RCC 7860 (cell line): Measurements from ENCODE around the gene PODXL.
"Not testable (repeated sequence)": the region's sequence is repeated elsewhere in the genome, so short reads cannot be mapped to it uniquely, and the experiment has no call there.

Experiments used
- DNase-seq: peaks from one replicate; pipeline ENCODE4 v3.0.0-alpha.2; 2015; ENCODE audit warnings: low spot score
- FAIRE-seq: peaks from 2 replicates; lab custom pipeline; 2012; peaks lifted over from hg19 to GRCh38; lab: Jason Lieb, UNC

The PODXL gene

GRCh38 chr7:131538813-131539179 is 17.6 kb downstream of the PODXL start:
- no peak for FAIRE-seq

GRCh38 chr7:131538071-131538812 is 18.2 kb downstream of the PODXL start:
- FAIRE-seq: no peak
- DNase-seq: peak; percentile 49

More at GRCh38 chr7:131538813-131539179, 17.6 kb downstream of the PODXL start:
- DNase-seq: no peak

GRCh38 chr7:131537571-131537978 is 18.9 kb downstream of the PODXL start:
- no peak for FAIRE-seq
- DNase-seq: no peak

GRCh38 chr7:131536361-131536849 is 20.0 kb downstream of the PODXL start:
- DNase-seq: no peak
- no peak for FAIRE-seq

- no peak for FAIRE-seq
- no peak for DNase-seq
Observed at GRCh38 chr7:131533566-131534561, 22.6 kb downstream of the PODXL start.

- no peak for FAIRE-seq
- DNase-seq: no peak
Observed at GRCh38 chr7:131533151-131533559, 23.3 kb downstream of the PODXL start.

- FAIRE-seq (no peak), DNase-seq (no peak)
Observed at GRCh38 chr7:131532570-131533091, 23.8 kb downstream of the PODXL start.

- no peak for DNase-seq
- FAIRE-seq: no peak
Observed at GRCh38 chr7:131530137-131530536, 26.3 kb downstream of the PODXL start.

GRCh38 chr7:131529617-131530016 is 26.8 kb downstream of the PODXL start:
- DNase-seq (no peak), FAIRE-seq (no peak)

GRCh38 chr7:131529179-131529578 is 27.2 kb downstream of the PODXL start:
- no peak for FAIRE-seq

GRCh38 chr7:131527456-131527855 is 29.0 kb downstream of the PODXL start:
- FAIRE-seq: no peak
- no peak for DNase-seq

More at GRCh38 chr7:131529179-131529578, 27.2 kb downstream of the PODXL start:
- DNase-seq: no peak

GRCh38 chr7:131525820-131526219 is 30.6 kb downstream of the PODXL start:
- no peak for FAIRE-seq
- no peak for DNase-seq

- no peak for FAIRE-seq
Observed at GRCh38 chr7:131524703-131525102, 31.7 kb downstream of the PODXL start.

GRCh38 chr7:131524115-131524514 is 32.3 kb downstream of the PODXL start:
- DNase-seq: no peak
- FAIRE-seq: no peak

More at GRCh38 chr7:131524703-131525102, 31.7 kb downstream of the PODXL start:
- DNase-seq: no peak

GRCh38 chr7:131522325-131522930 is 34.0 kb downstream of the PODXL start:
- FAIRE-seq: no peak
- no peak for DNase-seq

GRCh38 chr7:131521651-131522163 is 34.7 kb downstream of the PODXL start:
- FAIRE-seq (no peak), DNase-seq (no peak)

GRCh38 chr7:131518626-131519025 is 37.8 kb downstream of the PODXL start:
- FAIRE-seq (no peak), DNase-seq (no peak)

GRCh38 chr7:131517218-131517923 is 39.1 kb downstream of the PODXL start:
- DNase-seq (no peak), FAIRE-seq (no peak)

- not testable (repeated sequence) for FAIRE-seq, DNase-seq
Observed at GRCh38 chr7:131515471-131515870, 41.0 kb downstream of the PODXL start.
